ENCODE results near the gene ODF2L. TPM values are rescaled to one million over a fixed set of nuclear protein-coding genes. Genes with fewer than 3 reads are reported as not detected.

Gene ODF2L
- total and polyA plus RNA-seq, 12 donors = 6.2 to 55.2 (median 8.4) TPM

DNA sequence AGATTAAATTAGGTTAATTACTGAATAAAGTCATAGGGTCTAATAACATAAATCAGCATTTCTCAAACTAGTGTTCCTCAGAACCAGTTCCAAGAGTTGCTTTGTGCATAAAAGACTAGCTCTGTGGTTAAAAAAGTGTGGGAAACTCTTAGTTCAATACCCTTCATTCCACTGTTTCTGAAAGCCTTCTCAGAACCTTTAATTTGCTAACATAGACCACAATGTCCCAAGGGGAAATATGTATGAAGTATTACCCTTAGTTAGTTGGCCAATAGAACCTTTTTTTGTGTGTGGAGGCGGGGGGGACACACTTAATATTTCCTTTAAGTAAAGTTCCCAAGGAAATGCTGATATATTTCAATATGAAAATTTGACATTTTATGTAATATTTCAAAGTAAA, 20.4 kb downstream of the ODF2L start:
- no peak overlapping the region for H3K4me3 ChIP-seq
- peaks cover 0 to 6% (median 0%) of the 10 kb centered on the region in 9 donors for H3K4me1 ChIP-seq
- H3K27ac ChIP-seq = no peak overlapping the region
- 89 to 90% methylated on average over 1 of the region's 1 CpG for WGBS, 2 donors
- ATAC-seq (no peak), DNase-seq (no peak)
- intact Hi-C loops (cut with DNase I) = loop anchor here in 2 of 10 donors (5.0 kb wide), 1 partner anchor 127 kb away; no protein-coding TSS in a partner anchor
- peaks cover 0 to 8% (median 0%) of the 10 kb centered on the region in 11 donors for H3K9me3 ChIP-seq
- TF ChIP-seq, protein P1, sequence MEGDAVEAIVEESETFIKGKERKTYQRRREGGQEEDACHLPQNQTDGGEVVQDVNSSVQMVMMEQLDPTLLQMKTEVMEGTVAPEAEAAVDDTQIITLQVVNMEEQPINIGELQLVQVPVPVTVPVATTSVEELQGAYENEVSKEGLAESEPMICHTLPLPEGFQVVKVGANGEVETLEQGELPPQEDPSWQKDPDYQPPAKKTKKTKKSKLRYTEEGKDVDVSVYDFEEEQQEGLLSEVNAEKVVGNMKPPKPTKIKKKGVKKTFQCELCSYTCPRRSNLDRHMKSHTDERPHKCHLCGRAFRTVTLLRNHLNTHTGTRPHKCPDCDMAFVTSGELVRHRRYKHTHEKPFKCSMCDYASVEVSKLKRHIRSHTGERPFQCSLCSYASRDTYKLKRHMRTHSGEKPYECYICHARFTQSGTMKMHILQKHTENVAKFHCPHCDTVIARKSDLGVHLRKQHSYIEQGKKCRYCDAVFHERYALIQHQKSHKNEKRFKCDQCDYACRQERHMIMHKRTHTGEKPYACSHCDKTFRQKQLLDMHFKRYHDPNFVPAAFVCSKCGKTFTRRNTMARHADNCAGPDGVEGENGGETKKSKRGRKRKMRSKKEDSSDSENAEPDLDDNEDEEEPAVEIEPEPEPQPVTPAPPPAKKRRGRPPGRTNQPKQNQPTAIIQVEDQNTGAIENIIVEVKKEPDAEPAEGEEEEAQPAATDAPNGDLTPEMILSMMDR (IDR thresholded peaks at IDR 0.05) = no peak
- H3K27me3 ChIP-seq = no peaks in the 10 kb centered on the region
- peaks cover 0 to 55% (median 6%) of the 10 kb centered on the region in 9 donors for H3K36me3 ChIP-seq

DNA sequence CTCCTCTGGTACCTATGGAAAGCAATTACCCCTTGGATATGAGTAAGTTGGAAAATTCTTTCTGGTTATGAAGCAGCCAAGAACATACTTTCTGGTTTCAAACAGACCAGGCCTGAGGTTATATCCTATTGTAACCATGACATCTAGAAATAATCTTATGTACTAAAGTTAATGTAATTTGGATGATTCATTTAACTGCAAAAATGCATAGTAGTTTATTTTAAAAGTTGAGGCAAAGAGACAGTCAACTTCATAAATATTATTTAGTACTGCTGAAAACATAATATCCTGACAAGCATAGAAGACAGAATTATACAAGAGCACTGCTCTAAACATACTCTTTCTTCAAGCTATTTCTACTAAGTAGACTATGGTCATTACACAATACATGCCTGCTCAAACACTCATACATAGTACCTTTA, 25.5 kb downstream of the ODF2L start:
- Histone ChIP-seq H3K4me3 (no peak overlapping the region), H3K27me3 (no peaks in the 10 kb centered on the region), H3K4me1 (no peaks in the 10 kb centered on the region), H3K36me3 (peaks cover 0 to 72% (median 9%) of the 10 kb centered on the region in 9 donors), H3K9me3 (no peaks in the 10 kb centered on the region), H3K27ac (no peak overlapping the region)
- ATAC-seq (no peak), DNase-seq (no peak)
- TF ChIP-seq, protein P1 (IDR thresholded peaks at IDR 0.05) = no peak
- intact Hi-C loops (cut with DNase I) = no loop called here

DNA sequence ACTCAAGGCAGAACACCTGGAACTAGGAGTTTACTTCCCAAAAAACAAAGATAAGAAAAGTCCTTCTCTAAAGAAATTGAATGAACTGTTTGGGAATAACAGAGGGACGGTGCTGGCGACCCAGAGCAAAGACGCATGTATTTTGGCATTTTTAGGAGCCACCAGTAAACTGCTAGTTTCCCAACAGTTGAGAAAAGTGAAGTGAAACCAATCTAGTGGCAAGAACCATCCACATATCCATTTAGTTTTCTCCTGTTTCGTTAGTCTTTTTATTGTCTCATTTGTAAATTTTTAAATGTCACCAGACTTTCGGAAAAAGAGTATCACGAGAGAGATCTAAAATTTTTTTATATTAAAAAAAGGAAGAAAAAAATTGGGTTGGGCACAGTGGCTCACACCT, 30.2 kb downstream of the ODF2L start:
- TF ChIP-seq, protein P1 (IDR thresholded peaks at IDR 0.05) = no peak

DNA sequence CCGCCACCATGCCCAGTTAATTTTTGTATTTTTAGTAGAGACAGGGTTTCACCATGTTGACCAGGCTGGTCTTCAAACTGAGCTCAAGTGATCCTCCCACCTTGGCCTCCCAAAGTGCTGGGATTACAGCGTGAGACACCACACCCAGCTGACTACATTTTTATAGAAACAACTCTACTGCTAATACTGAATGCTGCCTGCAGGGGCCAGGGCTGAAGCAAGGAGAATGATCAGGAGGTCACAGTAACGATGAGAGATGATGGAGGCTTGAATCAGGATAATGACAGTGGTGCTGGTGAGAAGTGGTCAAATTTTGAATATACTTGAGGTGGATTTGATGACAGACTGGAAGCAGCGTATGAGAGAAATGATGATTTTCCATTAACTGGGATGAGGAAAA, 33.3 kb downstream of the ODF2L start:
- ATAC-seq (no peak), DNase-seq (no peak)
- Histone ChIP-seq H3K4me3 (no peak overlapping the region), H3K36me3 (peaks cover 0 to 36% (median 0%) of the 10 kb centered on the region in 9 donors), H3K9me3 (no peaks in the 10 kb centered on the region), H3K4me1 (no peaks in the 10 kb centered on the region), H3K27ac (no peak overlapping the region), H3K27me3 (no peaks in the 10 kb centered on the region)
- intact Hi-C loops (cut with DNase I) = no loop called here
- TF ChIP-seq, protein P1 (IDR thresholded peaks at IDR 0.05) = no peak
- 97% methylated on average over 4 of the region's 4 CpGs for WGBS, 2 donors

More for the DNA sequence above, 30.2 kb downstream of the ODF2L start:
- H3K27ac ChIP-seq = no peak overlapping the region
- H3K27me3 ChIP-seq = no peaks in the 10 kb centered on the region
- no peaks in the 10 kb centered on the region for H3K9me3 ChIP-seq
- 90 to 94% methylated on average over 6 of the region's 6 CpGs for WGBS, 2 donors
- H3K4me1 ChIP-seq = no peaks in the 10 kb centered on the region
- intact Hi-C loops (cut with DNase I) = no loop called here
- ATAC-seq = no peak
- no peak for DNase-seq
- no peak overlapping the region for H3K4me3 ChIP-seq
- H3K36me3 ChIP-seq = peaks cover 0 to 31% (median 6%) of the 10 kb centered on the region in 9 donors

Measured in heart right ventricle (tissue), 16 donors.